HL-60 (cell line): ENCODE results near the gene CXCR6.

Experiments used
- DNase-seq, 2 experiments: peaks; one replicate each; pipeline ENCODE4 v3.0.0-alpha.2; 2010 to 2020; ENCODE audit warnings: low read depth in 1 of 2, low spot score in 1 of 2
- H3K27ac ChIP-seq: fragments of 250-450 bp; sonication (Bioruptor Pico); replicated peaks from 2 replicates; pipeline ENCODE4 v1.5.1; 2020; ENCODE audit warnings: mild to moderate bottlenecking, moderate library complexity
- H3K27me3 ChIP-seq: fragments of 250-450 bp; sonication (Bioruptor Pico); 2 replicates; pipeline ENCODE4 v1.5.1; 2021; ENCODE audit warnings: mild to moderate bottlenecking, moderate library complexity; ENCODE audit not compliant: insufficient read depth, poor library complexity, severe bottlenecking
- H3K4me3 ChIP-seq: replicated peaks from 2 replicates; pipeline ENCODE4 v1.5.1; 2011; ENCODE audit warnings: mild to moderate bottlenecking, control low read depth, low read length; ENCODE audit not compliant: insufficient read depth
- CTCF ChIP-seq: IDR thresholded peaks from one replicate; pipeline ENCODE4 v1.5.1; 2011; ENCODE audit warnings: low read length, control low read depth, inconsistent platforms; ENCODE audit not compliant: insufficient read depth
- GABPA ChIP-seq: IDR thresholded peaks from 2 replicates; pipeline ENCODE4 v1.6.1; 2012; ENCODE audit warnings: low read depth
- POLR2AphosphoS5 ChIP-seq: IDR thresholded peaks from 2 replicates; pipeline ENCODE4 v1.6.1; 2012; ENCODE audit warnings: low read depth
- SPI1 ChIP-seq: IDR thresholded peaks from 2 replicates; pipeline ENCODE4 v1.6.1; 2012; ENCODE audit warnings: low read depth, mild to moderate bottlenecking, borderline replicate concordance
- TF ChIP-seq, protein P1 (sequence below): IDR thresholded peaks from 2 replicates; pipeline ENCODE4 v1.6.1; 2012; ENCODE audit warnings: low read depth; ENCODE audit not compliant: insufficient replicate concordance

CXCR6 gene

DNA sequence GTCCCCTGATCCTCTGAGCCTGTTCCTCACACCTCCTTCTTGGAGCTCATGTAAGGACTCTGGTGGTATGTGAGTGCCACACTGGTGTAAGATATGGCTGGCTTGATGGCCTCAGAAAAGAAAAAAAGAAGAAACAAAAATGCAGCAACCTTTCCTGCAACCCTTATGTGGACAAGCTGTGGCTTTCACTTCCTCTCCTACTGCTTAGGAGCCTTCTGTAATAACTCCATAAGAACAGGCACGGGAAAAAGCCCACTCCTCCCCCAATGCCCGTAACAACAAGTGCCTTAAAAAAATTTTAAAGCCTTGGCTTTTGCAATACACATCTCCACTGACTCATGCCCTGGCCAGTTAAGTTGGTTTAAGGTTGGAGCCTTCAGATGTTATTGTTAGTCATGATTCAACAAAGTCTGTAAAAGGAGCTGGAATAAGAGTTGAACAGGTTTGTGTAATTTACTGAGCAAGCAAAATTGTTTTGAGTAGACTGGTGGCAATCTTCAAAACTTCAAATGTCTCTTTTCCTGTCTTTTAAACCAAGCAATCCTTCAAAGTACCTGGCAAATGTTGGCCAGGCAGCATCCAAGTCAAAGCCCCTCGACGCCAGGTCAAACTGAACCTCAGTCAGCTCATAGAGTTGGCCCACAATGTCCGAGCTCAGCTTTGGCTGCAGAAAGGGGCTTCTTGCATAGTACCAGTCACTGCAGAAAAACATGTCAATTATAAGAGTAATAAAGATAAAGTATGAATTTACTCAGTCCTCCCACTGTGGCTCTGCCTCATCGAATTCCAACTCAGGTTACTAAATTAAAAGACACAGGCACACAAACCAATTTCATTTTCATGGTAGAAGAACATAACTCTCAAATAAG, 29.5 kb downstream of the CXCR6 start:
- Histone ChIP-seq H3K4me3 (no peak overlapping the region), H3K27ac (peak overlapping the region; percentile 53), H3K27me3 (no peaks in the 10 kb centered on the region)
- peak; percentile 89 to 95 for DNase-seq
- TF ChIP-seq SPI1 = peak; percentile 96
- no peak for TF ChIP-seq CTCF
- TF ChIP-seq, protein P1, sequence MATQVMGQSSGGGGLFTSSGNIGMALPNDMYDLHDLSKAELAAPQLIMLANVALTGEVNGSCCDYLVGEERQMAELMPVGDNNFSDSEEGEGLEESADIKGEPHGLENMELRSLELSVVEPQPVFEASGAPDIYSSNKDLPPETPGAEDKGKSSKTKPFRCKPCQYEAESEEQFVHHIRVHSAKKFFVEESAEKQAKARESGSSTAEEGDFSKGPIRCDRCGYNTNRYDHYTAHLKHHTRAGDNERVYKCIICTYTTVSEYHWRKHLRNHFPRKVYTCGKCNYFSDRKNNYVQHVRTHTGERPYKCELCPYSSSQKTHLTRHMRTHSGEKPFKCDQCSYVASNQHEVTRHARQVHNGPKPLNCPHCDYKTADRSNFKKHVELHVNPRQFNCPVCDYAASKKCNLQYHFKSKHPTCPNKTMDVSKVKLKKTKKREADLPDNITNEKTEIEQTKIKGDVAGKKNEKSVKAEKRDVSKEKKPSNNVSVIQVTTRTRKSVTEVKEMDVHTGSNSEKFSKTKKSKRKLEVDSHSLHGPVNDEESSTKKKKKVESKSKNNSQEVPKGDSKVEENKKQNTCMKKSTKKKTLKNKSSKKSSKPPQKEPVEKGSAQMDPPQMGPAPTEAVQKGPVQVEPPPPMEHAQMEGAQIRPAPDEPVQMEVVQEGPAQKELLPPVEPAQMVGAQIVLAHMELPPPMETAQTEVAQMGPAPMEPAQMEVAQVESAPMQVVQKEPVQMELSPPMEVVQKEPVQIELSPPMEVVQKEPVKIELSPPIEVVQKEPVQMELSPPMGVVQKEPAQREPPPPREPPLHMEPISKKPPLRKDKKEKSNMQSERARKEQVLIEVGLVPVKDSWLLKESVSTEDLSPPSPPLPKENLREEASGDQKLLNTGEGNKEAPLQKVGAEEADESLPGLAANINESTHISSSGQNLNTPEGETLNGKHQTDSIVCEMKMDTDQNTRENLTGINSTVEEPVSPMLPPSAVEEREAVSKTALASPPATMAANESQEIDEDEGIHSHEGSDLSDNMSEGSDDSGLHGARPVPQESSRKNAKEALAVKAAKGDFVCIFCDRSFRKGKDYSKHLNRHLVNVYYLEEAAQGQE = peak; percentile 15
- TF ChIP-seq GABPA = no peak
- TF ChIP-seq POLR2AphosphoS5 = 0 out of 2 replicates have a peak, but pooled peaks have one; percentile 36

GRCh38 chr3:45974686-45975085, 31.4 kb downstream of the CXCR6 start:
- no peaks in the 10 kb centered on the region for H3K27me3 ChIP-seq
- no peak overlapping the region for H3K4me3 ChIP-seq
- TF ChIP-seq SPI1 (no peak), CTCF (no peak), GABPA (no peak), POLR2AphosphoS5 (no peak)
- TF ChIP-seq, protein P1 = no peak
- no peak overlapping the region for H3K27ac ChIP-seq
- no peak for DNase-seq

DNA sequence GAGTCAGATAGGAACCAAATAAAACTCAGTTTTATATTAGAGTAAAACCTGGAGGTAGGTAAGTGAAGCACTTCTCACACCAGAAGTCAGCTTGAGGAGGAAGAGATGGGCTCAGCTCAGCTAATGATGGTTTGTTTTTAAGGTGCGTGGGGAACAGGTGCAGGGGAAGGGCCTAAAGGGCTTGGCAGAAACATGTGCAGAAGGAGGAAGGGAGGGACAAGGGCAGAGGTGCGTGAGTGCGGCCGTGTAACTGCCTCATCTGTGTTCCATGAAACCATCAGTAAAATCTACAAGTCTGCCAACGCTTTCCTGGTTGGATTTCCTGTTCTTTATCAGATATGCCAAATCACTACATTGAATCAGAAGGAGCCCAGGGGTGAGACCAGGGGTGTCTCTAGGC, 32.4 kb downstream of the CXCR6 start:
- Histone ChIP-seq H3K4me3 (no peak overlapping the region), H3K27me3 (no peaks in the 10 kb centered on the region), H3K27ac (no peak overlapping the region)
- TF ChIP-seq GABPA (no peak), CTCF (no peak), SPI1 (no peak)
- no peak for DNase-seq
